GM23248 (cell line): ENCODE data around the gene RPS10. TPM values are rescaled to one million over a fixed set of nuclear protein-coding genes. Genes with fewer than 3 reads are reported as not detected.
"Not testable (repeated sequence)": the region's sequence is repeated elsewhere in the genome, so short reads cannot be mapped to it uniquely, and the experiment has no call there.

ENCODE experiments used
- DNase-seq: peaks from one replicate; pipeline ENCODE4 v3.0.0-alpha.2; 2015
- H2AFZ ChIP-seq: fragments of 200-600 bp; sonication (generic); 2 replicates; pipeline ENCODE4 v1.6.1; 2016; ENCODE audit warnings: antibody characterized with exemption
- H3F3A ChIP-seq: fragments of 200-600 bp; sonication (generic); 2 replicates; pipeline ENCODE4 v1.6.1; 2016; ENCODE audit warnings: mild to moderate bottlenecking, antibody characterized with exemption, mixed run types; ENCODE audit not compliant: insufficient read depth
- H3K27ac ChIP-seq: fragments of 200-600 bp; sonication (generic); 2 replicates; pipeline ENCODE4 v1.5.1; 2016; ENCODE audit warnings: mild to moderate bottlenecking
- H3K27me3 ChIP-seq: fragments of 200-600 bp; sonication (generic); replicated peaks from 2 replicates; pipeline ENCODE4 v1.6.1; 2016; ENCODE audit warnings: mild to moderate bottlenecking; ENCODE audit not compliant: insufficient read depth
- H3K36me3 ChIP-seq: fragments of 200-600 bp; sonication (generic); 2 replicates; pipeline ENCODE4 v1.6.1; 2016; ENCODE audit warnings: low read depth, mild to moderate bottlenecking
- H3K4me1 ChIP-seq: fragments of 200-600 bp; sonication (generic); 2 replicates; pipeline ENCODE4 v1.6.1; 2016; ENCODE audit warnings: mild to moderate bottlenecking; ENCODE audit not compliant: insufficient read depth
- H3K4me2 ChIP-seq: fragments of 200-600 bp; sonication (generic); one replicate; pipeline ENCODE4 v1.6.1; 2016; ENCODE audit warnings: mild to moderate bottlenecking; ENCODE audit not compliant: unreplicated experiment
- H3K4me3 ChIP-seq: fragments of 200-600 bp; sonication (generic); 2 replicates; pipeline ENCODE4 v1.5.1; 2016; ENCODE audit warnings: mild to moderate bottlenecking
- H3K79me2 ChIP-seq: fragments of 200-600 bp; sonication (generic); 2 replicates; pipeline ENCODE4 v1.6.1; 2016; ENCODE audit warnings: mild to moderate bottlenecking; ENCODE audit not compliant: insufficient read depth
- H3K9ac ChIP-seq: fragments of 200-600 bp; sonication (generic); 2 replicates; pipeline ENCODE4 v1.6.1; 2016; ENCODE audit warnings: mild to moderate bottlenecking
- H3K9me2 ChIP-seq: fragments of 200-600 bp; sonication (generic); 2 replicates; pipeline ENCODE4 v1.6.1; 2016; ENCODE audit warnings: mixed run types, mild to moderate bottlenecking, moderate library complexity; ENCODE audit not compliant: insufficient read depth
- H3K9me3 ChIP-seq: fragments of 200-600 bp; sonication (generic); one replicate; pipeline ENCODE4 v1.6.1; 2017; ENCODE audit warnings: low read depth
- H4K20me1 ChIP-seq: fragments of 200-600 bp; sonication (generic); 2 replicates; pipeline ENCODE4 v1.6.0; 2016; ENCODE audit not compliant: insufficient read depth
- EZH2 ChIP-seq: fragments of 200-600 bp; sonication (generic); IDR thresholded peaks from 2 replicates; pipeline ENCODE4 v1.6.1; 2018; ENCODE audit warnings: antibody characterized with exemption, mild to moderate bottlenecking; ENCODE audit not compliant: insufficient read depth, poor library complexity, severe bottlenecking
- EZH2phosphoT487 ChIP-seq: fragments of 200-600 bp; sonication (generic); IDR thresholded peaks from 2 replicates; pipeline ENCODE4 v1.6.1; 2018; ENCODE audit warnings: antibody characterized with exemption, moderate library complexity, mild to moderate bottlenecking, low read depth; ENCODE audit not compliant: insufficient read depth
- WGBS, 2 experiments: methylation state at CpG; one replicate each; pipeline ENCODE4 v1.1.6; 2015 to 2017; ENCODE audit warnings: low lambda C conversion rate in 2 of 2, low coverage in 1 of 2; ENCODE audit errors: missing lambda C conversion rate in 2 of 2; 5-methylcytosine and 5-hydroxymethylcytosine counted together
- in situ Hi-C: fragments of 300-500 bp; cut with MboI; formaldehyde crosslinking; loops from 2 replicates; pipeline ENCODE4 v1.15.0; 2020
- polyA plus RNA-seq: library from polyadenylated mRNA; unstranded; fragments of >200 nt; fragmentation: Nextera tagmentation; extraction: Ambion mirVana; gene quantifications from 2 replicates; pipeline ENCODE4 v1.2.1, GENCODE V29; 2016
- total RNA-seq: library from RNA; depleted of rRNA; stranded (reverse); fragments of >200 nt; shearing (Covaris generic); gene quantifications from 2 replicates; pipeline ENCODE4 v1.2.3, GENCODE V29; 2014

Gene RPS10
- total and polyA plus RNA-seq, 2 experiments from 2014 or later, result 596 to 2,539 TPM

DNA sequence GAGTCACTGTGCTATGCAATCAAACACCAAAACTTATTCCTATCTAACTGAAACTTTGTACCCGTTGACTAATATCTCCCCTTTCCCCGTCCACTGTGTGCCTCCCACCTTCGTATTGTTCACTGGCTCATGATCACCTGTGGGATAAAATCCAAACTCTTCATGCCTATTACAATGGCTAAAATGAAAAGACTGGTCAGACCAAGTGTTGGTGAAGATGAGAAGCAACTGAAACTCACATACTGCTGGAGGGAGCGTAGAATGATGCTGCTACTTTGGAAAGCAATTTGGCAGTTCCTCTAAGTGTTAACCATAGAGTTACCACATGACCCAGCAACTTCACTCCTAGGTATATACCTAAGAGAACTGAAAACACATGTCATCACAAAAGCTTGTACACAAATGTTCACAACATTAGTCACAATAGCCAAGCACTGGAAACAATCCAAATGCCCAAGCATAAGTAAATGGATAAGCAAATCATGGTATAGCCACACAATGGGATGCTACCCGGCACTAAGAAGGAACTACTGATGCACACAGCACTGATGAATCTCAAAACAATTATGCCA lies 13.1 kb downstream of the RPS10 start:
- no peak overlapping the region for H3K27ac ChIP-seq
- no peak for TF ChIP-seq EZH2phosphoT487
- H3K27me3 ChIP-seq, result no peaks in the 10 kb centered on the region
- H3K79me2 ChIP-seq, result no peaks in the 10 kb centered on the region
- WGBS, 2 experiments, result 82 to 89% methylated on average over 5 of the region's 5 CpGs
- DNase-seq, result peak; percentile 48
- H2AFZ ChIP-seq, result no peak overlapping the region
- H3K36me3 ChIP-seq, result peaks cover 18% of the 10 kb centered on the region; the same call in 1 of the 2 replicates
- peaks cover 44% of the 10 kb centered on the region for H3F3A ChIP-seq
- H4K20me1 ChIP-seq, result no peaks in the 10 kb centered on the region
- no peaks in the 10 kb centered on the region for H3K9me2 ChIP-seq
- H3K9me3 ChIP-seq, result no peaks in the 10 kb centered on the region
- no peak overlapping the region for H3K4me3 ChIP-seq
- H3K9ac ChIP-seq, result no peak overlapping the region
- no peaks in the 10 kb centered on the region for H3K4me1 ChIP-seq
- in situ Hi-C loops, result loop anchor here (10.0 kb wide), 2 partner anchors 158 to 228 kb away; no protein-coding TSS in a partner anchor
- no peak overlapping the region for H3K4me2 ChIP-seq

DNA sequence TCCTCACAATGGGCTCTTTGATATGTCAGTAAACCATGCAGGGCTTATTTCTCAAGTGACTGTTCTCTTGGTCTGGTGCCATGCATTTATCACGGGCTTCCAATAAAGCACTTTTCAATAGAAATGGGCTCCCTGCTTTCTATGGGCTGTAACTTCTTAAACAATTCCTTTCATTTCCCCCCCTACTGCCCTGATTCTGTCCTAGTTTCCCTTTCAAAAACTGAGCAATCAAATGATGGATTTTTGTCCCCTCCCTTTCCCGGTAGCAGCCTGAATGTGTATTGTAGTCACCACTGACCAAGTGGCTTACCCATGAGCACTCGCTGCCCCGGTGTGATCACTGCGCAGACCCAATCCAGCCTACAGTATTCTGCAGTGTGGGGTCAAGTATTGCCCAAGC lies 13.9 kb downstream of the RPS10 start:
- H2AFZ ChIP-seq, result no peak overlapping the region
- no peak for TF ChIP-seq EZH2
- TF ChIP-seq EZH2phosphoT487, result no peak
- no peak overlapping the region for H3K27ac ChIP-seq
- no peak for DNase-seq
- in situ Hi-C loops, result loop anchor here (10.0 kb wide), 2 partner anchors 157 to 227 kb away; no protein-coding TSS in a partner anchor
- no peaks in the 10 kb centered on the region for H3K27me3 ChIP-seq
- no peak overlapping the region for H3K9ac ChIP-seq
- no peaks in the 10 kb centered on the region for H3K79me2 ChIP-seq
- H3K9me3 ChIP-seq, result no peaks in the 10 kb centered on the region
- H3F3A ChIP-seq, result peaks cover 37% of the 10 kb centered on the region
- H3K4me1 ChIP-seq, result no peaks in the 10 kb centered on the region
- no peaks in the 10 kb centered on the region for H4K20me1 ChIP-seq
- H3K4me2 ChIP-seq, result no peak overlapping the region
- WGBS, 2 experiments, result 86 to 91% methylated on average over 5 of the region's 5 CpGs
- peaks cover 10% of the 10 kb centered on the region; the same call in 1 of the 2 replicates for H3K36me3 ChIP-seq
- H3K9me2 ChIP-seq, result no peaks in the 10 kb centered on the region
- no peak overlapping the region for H3K4me3 ChIP-seq

DNA sequence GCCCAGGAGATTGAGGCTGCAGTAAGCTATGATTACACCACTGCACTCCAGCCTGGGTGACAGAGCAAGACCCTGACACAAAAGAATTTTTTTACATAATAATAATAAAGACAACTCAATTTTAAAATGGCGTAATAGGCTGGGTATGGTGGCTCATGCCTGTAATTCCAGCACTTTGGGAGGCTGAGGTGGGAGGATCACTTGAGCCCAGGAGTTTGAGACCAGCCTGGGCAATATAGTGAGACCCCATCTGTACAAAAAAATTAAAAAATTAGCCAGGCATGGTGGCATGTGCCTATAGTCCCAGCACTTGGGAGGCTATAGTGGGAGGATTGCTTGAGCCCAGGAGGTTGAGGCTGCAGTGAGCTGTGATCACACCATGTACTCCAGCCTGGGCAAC lies 18.0 kb downstream of the RPS10 start:
- H3K9ac ChIP-seq, H3K36me3 ChIP-seq, H4K20me1 ChIP-seq, H3K27me3 ChIP-seq, H3K4me2 ChIP-seq, H3K27ac ChIP-seq, H3K79me2 ChIP-seq, H2AFZ ChIP-seq, H3K4me3 ChIP-seq, H3K4me1 ChIP-seq, H3K9me2 ChIP-seq, H3F3A ChIP-seq, DNase-seq, H3K9me3 ChIP-seq, in situ Hi-C loops: not testable (repeated sequence)
- 94 to 100% methylated on average over 1 of the region's 1 CpG for WGBS, 2 experiments

DNA sequence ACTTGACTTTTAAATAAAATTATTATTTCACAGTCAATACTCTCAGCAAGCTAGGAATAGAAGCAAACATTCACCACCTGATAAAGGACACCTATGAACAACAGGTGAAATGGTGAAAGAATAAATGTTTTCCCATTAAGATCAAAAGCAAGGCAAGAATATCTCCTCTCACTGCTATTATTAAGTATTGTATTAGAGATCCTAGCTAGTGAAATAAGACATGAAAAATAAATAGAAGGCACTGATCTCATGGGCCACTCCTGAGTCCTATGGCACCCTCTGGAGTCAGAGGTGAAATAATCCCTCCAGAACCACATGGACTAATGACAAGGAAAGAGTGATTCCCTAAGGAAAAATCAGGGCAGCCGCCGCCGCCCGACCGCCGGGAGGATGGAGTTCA lies 29.4 kb downstream of the RPS10 start:
- Histone ChIP-seq H3K79me2 (peaks cover 7% of the 10 kb centered on the region), H3K4me2 (no peak overlapping the region), H3K9ac (no peak overlapping the region), H3K9me2 (no peaks in the 10 kb centered on the region), H2AFZ (no peak overlapping the region), H3K27ac (no peak overlapping the region), H4K20me1 (no peaks in the 10 kb centered on the region), H3F3A (peaks cover under 1% of the 10 kb centered on the region; the same call in 1 of the 2 replicates), H3K4me1 (peaks cover 3% of the 10 kb centered on the region; the same call in 1 of the 2 replicates), H3K4me3 (no peak overlapping the region), H3K27me3 (no peaks in the 10 kb centered on the region), H3K9me3 (no peaks in the 10 kb centered on the region), H3K36me3 (no peaks in the 10 kb centered on the region)
- DNase-seq, result no peak
- WGBS, 2 experiments, result 97 to 98% methylated on average over 6 of the region's 6 CpGs
- in situ Hi-C loops, result no loop called here
- TF ChIP-seq EZH2, result no peak
- no peak for TF ChIP-seq EZH2phosphoT487

DNA sequence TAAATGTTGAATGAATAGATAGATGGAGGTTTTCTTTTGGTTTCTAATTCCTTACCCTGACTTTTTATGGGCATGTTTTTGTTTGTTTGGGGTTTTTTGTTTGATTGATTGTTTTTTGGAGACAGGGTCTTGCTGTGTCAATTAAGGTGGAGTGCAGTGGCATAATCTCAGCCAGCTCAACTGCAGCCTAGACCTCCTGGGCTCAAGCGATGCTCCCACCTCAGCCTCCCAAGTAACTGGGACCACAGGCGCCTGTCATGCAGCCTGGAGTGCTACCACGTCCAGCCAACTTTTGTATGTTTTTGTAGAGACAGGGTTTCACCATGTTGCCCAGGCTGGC lies 31.9 kb downstream of the RPS10 start:
- 82 to 90% methylated on average over 3 of the region's 3 CpGs for WGBS, 2 experiments
- H3K36me3 ChIP-seq, result no peaks in the 10 kb centered on the region
- in situ Hi-C loops, result no loop called here
- peaks cover 7% of the 10 kb centered on the region for H3K4me1 ChIP-seq
- H3K9ac ChIP-seq, result no peak overlapping the region
- H3K79me2 ChIP-seq, result peaks cover 33% of the 10 kb centered on the region
- no peak overlapping the region for H3K27ac ChIP-seq
- no peaks in the 10 kb centered on the region for H3K27me3 ChIP-seq
- H3K9me2 ChIP-seq, result no peaks in the 10 kb centered on the region
- no peak overlapping the region for H3K4me2 ChIP-seq
- DNase-seq, result no peak
- peaks cover 11% of the 10 kb centered on the region for H3F3A ChIP-seq
- no peaks in the 10 kb centered on the region; the same call in 1 of the 2 replicates for H4K20me1 ChIP-seq
- no peak for TF ChIP-seq EZH2phosphoT487
- no peak for TF ChIP-seq EZH2
- no peak overlapping the region for H2AFZ ChIP-seq
- H3K4me3 ChIP-seq, result no peak overlapping the region
- H3K9me3 ChIP-seq, result no peaks in the 10 kb centered on the region
